RWPE2 (cell line): ENCODE measurements around the gene ASTN2.

ENCODE experiments used
- ATAC-seq: fragments of 200-7000 bp; cut with Tn5 transposase; 3 replicates; pipeline ENCODE4 v1.9.1; 2021; ENCODE audit warnings: low read depth
- DNase-seq: peaks from one replicate; pipeline ENCODE4 v3.0.0-alpha.2; 2020; ENCODE audit warnings: low spot score
- H3K27ac ChIP-seq: fragments of 450-650 bp; 2 replicates; pipeline ENCODE4 v1.5.1; 2017; ENCODE audit warnings: mild to moderate bottlenecking; ENCODE audit not compliant: poor library complexity, severe bottlenecking
- H3K27me3 ChIP-seq: fragments of 250-450 bp; sonication (Bioruptor Pico); 2 replicates; pipeline ENCODE4 v1.5.1; 2021; ENCODE audit warnings: mild to moderate bottlenecking, moderate library complexity; ENCODE audit not compliant: insufficient read depth, poor library complexity, severe bottlenecking
- H3K36me3 ChIP-seq: fragments of 250-450 bp; sonication (Bioruptor Pico); 2 replicates; pipeline ENCODE4 v1.5.1; 2020; ENCODE audit warnings: low read depth, mild to moderate bottlenecking, moderate library complexity
- H3K4me1 ChIP-seq: fragments of 250-450 bp; sonication (Bioruptor Pico); 2 replicates; pipeline ENCODE4 v1.5.1; 2021; ENCODE audit warnings: mild to moderate bottlenecking, moderate library complexity; ENCODE audit not compliant: insufficient read depth, poor library complexity, severe bottlenecking
- H3K4me3 ChIP-seq: fragments of 250-450 bp; sonication (Bioruptor Pico); 2 replicates; pipeline ENCODE4 v1.5.1; 2021; ENCODE audit warnings: mild to moderate bottlenecking, moderate library complexity; ENCODE audit not compliant: severe bottlenecking
- H3K9me3 ChIP-seq: fragments of 250-450 bp; sonication (Bioruptor Pico); 2 replicates; pipeline ENCODE4 v1.5.1; 2021; ENCODE audit warnings: mild to moderate bottlenecking, moderate library complexity; ENCODE audit not compliant: severe bottlenecking
- TF ChIP-seq, protein P1 (sequence below): fragments of 450-650 bp; IDR thresholded peaks from one replicate; pipeline ENCODE4 v1.5.1; 2017; ENCODE audit warnings: mild to moderate bottlenecking, moderate library complexity; ENCODE audit not compliant: poor library complexity, severe bottlenecking

ASTN2 gene

DNA sequence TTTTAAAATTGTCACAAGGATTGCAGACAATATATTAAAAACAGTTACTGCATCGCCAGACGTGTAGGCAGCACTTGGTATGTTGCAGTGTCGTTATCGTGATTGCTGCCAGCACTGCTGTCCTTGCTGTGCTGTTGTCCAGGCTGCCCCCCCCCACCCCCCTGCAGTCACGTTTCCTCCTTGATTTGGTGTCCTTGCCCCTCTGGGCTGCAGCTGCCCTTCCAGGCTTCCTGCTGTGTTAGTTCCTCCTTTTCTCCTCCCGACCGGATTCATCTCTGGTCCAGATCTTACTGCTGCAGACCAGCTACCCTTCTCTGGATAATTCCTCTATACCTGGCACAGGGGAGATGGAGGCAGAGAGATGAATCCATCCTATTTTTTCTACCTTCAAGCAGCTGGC lies 428.8 kb downstream of the ASTN2 start:
- no peak overlapping the region for H3K4me3 ChIP-seq
- ATAC-seq, result no peak
- DNase-seq, result no peak
- no peaks in the 10 kb centered on the region for H3K9me3 ChIP-seq
- TF ChIP-seq, protein P1, sequence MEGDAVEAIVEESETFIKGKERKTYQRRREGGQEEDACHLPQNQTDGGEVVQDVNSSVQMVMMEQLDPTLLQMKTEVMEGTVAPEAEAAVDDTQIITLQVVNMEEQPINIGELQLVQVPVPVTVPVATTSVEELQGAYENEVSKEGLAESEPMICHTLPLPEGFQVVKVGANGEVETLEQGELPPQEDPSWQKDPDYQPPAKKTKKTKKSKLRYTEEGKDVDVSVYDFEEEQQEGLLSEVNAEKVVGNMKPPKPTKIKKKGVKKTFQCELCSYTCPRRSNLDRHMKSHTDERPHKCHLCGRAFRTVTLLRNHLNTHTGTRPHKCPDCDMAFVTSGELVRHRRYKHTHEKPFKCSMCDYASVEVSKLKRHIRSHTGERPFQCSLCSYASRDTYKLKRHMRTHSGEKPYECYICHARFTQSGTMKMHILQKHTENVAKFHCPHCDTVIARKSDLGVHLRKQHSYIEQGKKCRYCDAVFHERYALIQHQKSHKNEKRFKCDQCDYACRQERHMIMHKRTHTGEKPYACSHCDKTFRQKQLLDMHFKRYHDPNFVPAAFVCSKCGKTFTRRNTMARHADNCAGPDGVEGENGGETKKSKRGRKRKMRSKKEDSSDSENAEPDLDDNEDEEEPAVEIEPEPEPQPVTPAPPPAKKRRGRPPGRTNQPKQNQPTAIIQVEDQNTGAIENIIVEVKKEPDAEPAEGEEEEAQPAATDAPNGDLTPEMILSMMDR, result no peak
- H3K36me3 ChIP-seq, result no peaks in the 10 kb centered on the region; the same call in 1 of the 2 replicates
- H3K4me1 ChIP-seq, result peaks cover 26% of the 10 kb centered on the region
- H3K27me3 ChIP-seq, result no peaks in the 10 kb centered on the region
- H3K27ac ChIP-seq, result no peak overlapping the region

DNA sequence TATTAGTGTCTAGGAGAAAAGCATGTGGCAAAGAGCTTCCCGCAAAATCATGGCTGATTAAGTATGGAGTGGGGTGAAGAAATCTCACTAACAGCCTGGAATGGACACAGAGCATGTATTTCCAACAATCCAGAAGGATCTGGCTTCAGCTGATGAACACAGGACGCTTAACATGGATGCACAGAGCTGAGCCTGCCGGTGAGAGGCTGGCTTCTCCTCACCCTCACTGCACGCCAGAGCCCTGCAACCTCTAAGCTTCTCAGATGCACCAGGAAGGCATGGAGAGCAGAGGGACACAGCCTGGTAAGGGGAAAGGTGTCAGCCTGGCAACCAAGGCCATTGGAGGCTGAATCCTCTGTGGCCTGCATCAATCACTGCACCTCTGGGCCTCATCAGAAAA lies 429.3 kb downstream of the ASTN2 start:
- Histone ChIP-seq H3K36me3 (no peaks in the 10 kb centered on the region; the same call in 1 of the 2 replicates), H3K4me1 (peaks cover 22% of the 10 kb centered on the region), H3K27me3 (no peaks in the 10 kb centered on the region), H3K4me3 (no peak overlapping the region), H3K9me3 (no peaks in the 10 kb centered on the region), H3K27ac (no peak overlapping the region)
- ATAC-seq (no peak), DNase-seq (no peak)
- TF ChIP-seq, protein P1, result no peak

DNA sequence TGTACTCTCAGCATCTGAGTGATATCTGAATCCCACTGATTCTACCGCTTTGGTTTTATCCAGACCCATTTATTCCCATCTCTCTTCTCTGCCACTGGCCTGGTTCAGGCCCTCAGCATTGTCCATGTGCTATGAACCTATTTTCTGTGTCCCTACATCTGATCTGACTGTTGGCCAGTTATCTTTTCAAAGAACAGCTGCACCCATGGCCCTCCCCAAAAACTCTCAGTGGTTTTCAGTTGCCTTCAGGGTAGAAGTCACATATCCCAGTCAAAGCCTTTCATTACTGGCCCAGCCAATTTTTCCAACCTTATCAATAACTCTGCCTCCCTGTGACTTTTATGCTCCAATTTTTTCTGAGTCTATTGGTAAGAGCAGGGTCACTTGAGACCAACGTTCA lies 430.7 kb downstream of the ASTN2 start:
- H3K27ac ChIP-seq, result no peak overlapping the region
- H3K27me3 ChIP-seq, result no peaks in the 10 kb centered on the region
- DNase-seq, result no peak
- TF ChIP-seq, protein P1, result no peak
- no peak overlapping the region for H3K4me3 ChIP-seq
- peaks cover 18% of the 10 kb centered on the region for H3K4me1 ChIP-seq
- ATAC-seq, result no peak
- no peaks in the 10 kb centered on the region for H3K9me3 ChIP-seq
- no peaks in the 10 kb centered on the region; the same call in 1 of the 2 replicates for H3K36me3 ChIP-seq

GRCh38 chr9:116980582-116981120 lies 434.2 kb downstream of the ASTN2 start:
- H3K4me1 ChIP-seq, result peaks cover 14% of the 10 kb centered on the region
- ATAC-seq, result no peak
- TF ChIP-seq, protein P1, result no peak

GRCh38 chr9:116979456-116979855 lies 435.4 kb downstream of the ASTN2 start:
- H3K36me3 ChIP-seq, result no peaks in the 10 kb centered on the region
- no peaks in the 10 kb centered on the region for H3K9me3 ChIP-seq
- H3K27me3 ChIP-seq, result no peaks in the 10 kb centered on the region
- TF ChIP-seq, protein P1, result no peak
- no peak for DNase-seq
- H3K4me1 ChIP-seq, result peaks cover 14% of the 10 kb centered on the region
- ATAC-seq, result peak; percentile 78; the same call in 2 of the 3 replicates
- no peak overlapping the region for H3K4me3 ChIP-seq
- H3K27ac ChIP-seq, result peak overlapping the region; percentile 39

More at GRCh38 chr9:116980582-116981120, 434.2 kb downstream of the ASTN2 start:
- Histone ChIP-seq H3K27me3 (no peaks in the 10 kb centered on the region), H3K4me3 (no peak overlapping the region), H3K9me3 (no peaks in the 10 kb centered on the region), H3K27ac (no peak overlapping the region), H3K36me3 (no peaks in the 10 kb centered on the region)
- no peak for DNase-seq
